H9 (cell line): ENCODE measurements around the gene GCG. TPM values are rescaled to one million over a fixed set of nuclear protein-coding genes. Genes with fewer than 3 reads are reported as not detected.

ENCODE experiments used
- DNase-seq: peaks from one replicate; pipeline ENCODE4 v3.0.0-alpha.2; 2017
- H2AFZ ChIP-seq: one replicate; pipeline ENCODE4 v1.6.1; 2013; ENCODE audit warnings: mild to moderate bottlenecking, low read length, control low read depth, moderate library complexity
- H2AK5ac ChIP-seq: 2 replicates; pipeline ENCODE4 v1.6.1; 2013; ENCODE audit warnings: low read length, control low read depth, mixed read lengths; ENCODE audit not compliant: insufficient read length
- H2BK120ac ChIP-seq: one replicate; pipeline ENCODE4 v1.6.1; 2013; ENCODE audit warnings: low read depth, mild to moderate bottlenecking, low read length, control low read depth, inconsistent platforms; ENCODE audit not compliant: poor library complexity, severe bottlenecking
- H2BK12ac ChIP-seq: 2 replicates; pipeline ENCODE4 v1.6.1; 2013; ENCODE audit warnings: low read length, control low read depth, mixed read lengths, low read depth; ENCODE audit not compliant: insufficient read length
- H2BK15ac ChIP-seq: 2 replicates; pipeline ENCODE4 v1.6.1; 2013; ENCODE audit warnings: low read depth, low read length, control low read depth
- H2BK20ac ChIP-seq: one replicate; pipeline ENCODE4 v1.6.1; 2013; ENCODE audit warnings: low read depth, mild to moderate bottlenecking, low read length, control low read depth, inconsistent platforms; ENCODE audit not compliant: poor library complexity, severe bottlenecking
- H2BK5ac ChIP-seq: 2 replicates; pipeline ENCODE4 v1.6.1; 2013; ENCODE audit warnings: low read length, control low read depth, mixed read lengths; ENCODE audit not compliant: insufficient read length
- H3K14ac ChIP-seq: 2 replicates; pipeline ENCODE4 v1.6.1; 2013; ENCODE audit warnings: low read length, control low read depth; ENCODE audit not compliant: insufficient read depth
- H3K18ac ChIP-seq: 2 replicates; pipeline ENCODE4 v1.6.1; 2013; ENCODE audit warnings: low read depth, mild to moderate bottlenecking, mixed read lengths, low read length, control low read depth; ENCODE audit not compliant: insufficient read length
- H3K23ac ChIP-seq: 2 replicates; pipeline ENCODE4 v1.6.1; 2013; ENCODE audit warnings: low read length, control low read depth, mixed read lengths, low read depth; ENCODE audit not compliant: insufficient read length
- H3K23me2 ChIP-seq: 2 replicates; pipeline ENCODE4 v1.6.1; 2013; ENCODE audit warnings: low read depth, mild to moderate bottlenecking, mixed read lengths, low read length, control low read depth; ENCODE audit not compliant: insufficient read length, poor library complexity, severe bottlenecking
- H3K27ac ChIP-seq: 2 replicates; pipeline ENCODE4 v1.5.1; 2013; ENCODE audit warnings: low read length, control low read depth, mixed read lengths, low read depth; ENCODE audit not compliant: insufficient read length
- H3K27me3 ChIP-seq: 2 replicates; pipeline ENCODE4 v1.6.1; 2013; ENCODE audit warnings: low read length, control low read depth, inconsistent platforms; ENCODE audit not compliant: insufficient read depth
- H3K4ac ChIP-seq: 2 replicates; pipeline ENCODE4 v1.6.1; 2013; ENCODE audit warnings: low read depth, mild to moderate bottlenecking, control low read depth, inconsistent platforms, low read length, moderate library complexity
- H3K4me1 ChIP-seq: 2 replicates; pipeline ENCODE4 v1.6.1; 2013; ENCODE audit warnings: low read length, control low read depth, inconsistent platforms; ENCODE audit not compliant: insufficient read depth
- H3K4me2 ChIP-seq: 2 replicates; pipeline ENCODE4 v1.6.1; 2013; ENCODE audit warnings: low read length, control low read depth, mixed read lengths; ENCODE audit not compliant: insufficient read length, insufficient read depth
- H3K56ac ChIP-seq: 2 replicates; pipeline ENCODE4 v1.6.1; 2013; ENCODE audit warnings: low read depth, mild to moderate bottlenecking, mixed read lengths, low read length, control low read depth; ENCODE audit not compliant: insufficient read length
- H3K79me1 ChIP-seq: 2 replicates; pipeline ENCODE4 v1.6.1; 2013; ENCODE audit warnings: low read depth, mild to moderate bottlenecking, moderate library complexity, low read length, control low read depth, inconsistent platforms; ENCODE audit not compliant: insufficient read depth, poor library complexity, severe bottlenecking
- H3K79me2 ChIP-seq: 2 replicates; pipeline ENCODE4 v1.6.1; 2013; ENCODE audit warnings: low read length, control low read depth, inconsistent platforms; ENCODE audit not compliant: insufficient read depth
- H3K9ac ChIP-seq: 2 replicates; pipeline ENCODE4 v1.6.1; 2013; ENCODE audit warnings: low read length, control low read depth, mixed read lengths; ENCODE audit not compliant: insufficient read length; ENCODE audit errors: extremely low read depth
- H3K9me3 ChIP-seq: one replicate; pipeline ENCODE4 v1.6.1; 2013; ENCODE audit warnings: low read depth, low read length, inconsistent platforms; ENCODE audit not compliant: control insufficient read depth
- H3T11ph ChIP-seq: one replicate; pipeline ENCODE4 v1.6.1; 2013; ENCODE audit warnings: mild to moderate bottlenecking, low read length, control low read depth, inconsistent platforms
- H4K20me1 ChIP-seq: one replicate; pipeline ENCODE4 v1.6.1; 2013; ENCODE audit not compliant: control insufficient read depth, insufficient read length, insufficient read depth
- H4K5ac ChIP-seq: 2 replicates; pipeline ENCODE4 v1.6.1; 2013; ENCODE audit warnings: low read depth, mild to moderate bottlenecking, mixed read lengths, low read length, control low read depth; ENCODE audit not compliant: insufficient read length
- H4K8ac ChIP-seq: replicated peaks from 2 replicates; pipeline ENCODE4 v1.6.1; 2013; ENCODE audit warnings: low read length, control low read depth, mixed read lengths, low read depth; ENCODE audit not compliant: insufficient read length
- H4K91ac ChIP-seq: 2 replicates; pipeline ENCODE4 v1.6.1; 2013; ENCODE audit warnings: low read depth, mild to moderate bottlenecking, moderate library complexity, mixed read lengths, low read length, control low read depth; ENCODE audit not compliant: insufficient read length
- H3K27ac Mint-ChIP-seq, 3 experiments: 2 replicates in 2 of 3; 3 replicates in 1 of 3; pipeline ENCODE4 v1.8.0; 2020 to 2021; ENCODE audit warnings: mixed read lengths in 3 of 3, mild to moderate bottlenecking in 1 of 3, moderate library complexity in 1 of 3
- H3K27me3 Mint-ChIP-seq: 2 replicates; pipeline ENCODE4 v1.8.0; 2021; ENCODE audit warnings: low read depth, mild to moderate bottlenecking, moderate library complexity, mixed read lengths
- H3K36me3 Mint-ChIP-seq, 3 experiments: 2 replicates in 2 of 3; 3 replicates in 1 of 3; pipeline ENCODE4 v1.8.0; 2020 to 2021; ENCODE audit warnings: low read depth in 3 of 3, mixed read lengths in 3 of 3; ENCODE audit not compliant: insufficient read depth in 1 of 3
- H3K4me1 Mint-ChIP-seq, 2 experiments: 2 replicates each; pipeline ENCODE4 v1.8.0; 2020; ENCODE audit warnings: mixed read lengths in 2 of 2
- H3K4me3 Mint-ChIP-seq, 2 experiments: 2 replicates in 1 of 2; 3 replicates in 1 of 2; pipeline ENCODE4 v1.8.0; 2020 to 2021; ENCODE audit warnings: mild to moderate bottlenecking in 2 of 2, mixed read lengths in 2 of 2, moderate library complexity in 1 of 2
- H3K9me3 Mint-ChIP-seq, 2 experiments: 2 replicates in 1 of 2; 3 replicates in 1 of 2; pipeline ENCODE4 v1.8.0; 2020; ENCODE audit warnings: mild to moderate bottlenecking in 2 of 2, mixed read lengths in 2 of 2, moderate library complexity in 1 of 2
- CTCF ChIP-seq: fragments of 200-600 bp; sonication (generic); conservative IDR thresholded peaks from 3 replicates; pipeline ENCODE4 v1.8.0; 2021; ENCODE audit warnings: antibody characterized with exemption, mild to moderate bottlenecking
- WGBS: extraction: QIAGEN DNeasy Blood & Tissue Kit; methylation state at CpG from one replicate; pipeline ENCODE4 v1.1.7; 2013; ENCODE audit warnings: missing lambda C conversion rate, low lambda C conversion rate, mixed read lengths; ENCODE audit not compliant: insufficient read length; ENCODE audit errors: extremely low coverage; 5-methylcytosine and 5-hydroxymethylcytosine counted together
- total RNA-seq: library from RNA; stranded (reverse); gene quantifications from 2 replicates; pipeline ENCODE4 v1.2.1, GENCODE V29; 2021

Gene GCG
- total RNA-seq, 1 experiment from 2014 or later: not detected

- Mint-ChIP-seq H3K4me3 (no peak overlapping the region), H3K4me1 (peaks cover 5 to 10% of the 10 kb centered on the region in 2 experiments; a peak in 2 of 4 replicates), H3K36me3 (no peaks in the 10 kb centered on the region), H3K27ac (no peak overlapping the region), H3K27me3 (peaks cover 11% of the 10 kb centered on the region), H3K9me3 (no peaks in the 10 kb centered on the region)
- no peak for TF ChIP-seq CTCF
- Histone ChIP-seq H2BK15ac (no peak overlapping the region), H3K4me2 (no peak overlapping the region), H3K9me3 (no peaks in the 10 kb centered on the region), H3K79me2 (no peaks in the 10 kb centered on the region), H3K4me1 (peaks cover 3% of the 10 kb centered on the region; the same call in 1 of the 2 replicates), H3K56ac (no peak overlapping the region), H4K8ac (no peak overlapping the region), H4K91ac (no peak overlapping the region), H3K18ac (no peak overlapping the region), H2BK120ac (no peak overlapping the region), H2BK20ac (no peak overlapping the region), H4K5ac (no peak overlapping the region), H2AFZ (no peak overlapping the region), H3K23ac (no peak overlapping the region), H2BK12ac (no peak overlapping the region), H3T11ph (no peak overlapping the region), H4K20me1 (no peaks in the 10 kb centered on the region), H3K14ac (no peak overlapping the region), H2AK5ac (no peak overlapping the region), H3K4ac (no peak overlapping the region), H3K27ac (no peak overlapping the region), H3K9ac (no peak overlapping the region), H2BK5ac (no peak overlapping the region), H3K23me2 (no peaks in the 10 kb centered on the region), H3K27me3 (no peaks in the 10 kb centered on the region), H3K79me1 (no peaks in the 10 kb centered on the region)
- no CpG with 5 or more reads among the region's 3 CpGs for WGBS
- DNase-seq: no peak
These were observed 3.1 kb downstream of the GCG start for GRCh38 chr2:162148956-162149355.
